Thyroid gland (tissue), 4 donors: ENCODE data around the gene TMEM9B. TPM values are rescaled to one million over a fixed set of nuclear protein-coding genes. Genes with fewer than 3 reads are reported as not detected.

Experiments used
- DNase-seq, 2 donors: peaks; one replicate each; pipeline ENCODE4 v3.0.0-alpha.2; 2019
- H3K27ac ChIP-seq, 3 donors: fragments of 200-600 bp; sonication (generic); 1 replicate in 2 of 3; 2 replicates in 1 of 3; pipeline ENCODE4 v1.5.1; 2016 to 2019; ENCODE audit warnings: mild to moderate bottlenecking in 1 of 3, moderate library complexity in 1 of 3
- H3K27me3 ChIP-seq: fragments of 200-600 bp; sonication (generic); one replicate; pipeline ENCODE4 v1.5.1; 2019
- H3K36me3 ChIP-seq, 2 donors: fragments of 200-600 bp; sonication (generic); one replicate each; pipeline ENCODE4 v1.5.1; 2016 to 2019
- H3K4me1 ChIP-seq, 2 donors: fragments of 200-600 bp; sonication (generic); one replicate each; pipeline ENCODE4 v1.5.1; 2017 to 2019
- H3K4me3 ChIP-seq, 3 donors: fragments of 200-600 bp; sonication (generic); replicated peaks in 1 of 3; 1 replicate in 2 of 3; 2 replicates in 1 of 3; pipeline ENCODE4 v1.5.1; 2016; ENCODE audit warnings: mild to moderate bottlenecking in 1 of 3
- H3K9me3 ChIP-seq: fragments of 200-600 bp; sonication (generic); one replicate; pipeline ENCODE4 v1.5.1; 2017
- CTCF ChIP-seq, 6 experiments: fragments of 200-600 bp in 3 of 6; fragments of 450-650 bp in 3 of 6; sonication (generic) in 3 of 6; IDR thresholded peaks; one replicate each; pipeline ENCODE4 v1.5.1; 2016 to 2019; ENCODE audit warnings: antibody characterized with exemption in 6 of 6, mild to moderate bottlenecking in 2 of 6, inconsistent platforms in 1 of 6, moderate library complexity in 1 of 6
- POLR2A ChIP-seq, 2 donors: fragments of 450-650 bp; IDR thresholded peaks; one replicate each; pipeline ENCODE4 v1.6.1; 2017; ENCODE audit warnings: antibody characterized with exemption in 2 of 2, mild to moderate bottlenecking in 2 of 2, moderate library complexity in 1 of 2
- WGBS, 2 donors: methylation state at CpG; one replicate each; pipeline ENCODE4 v1.1.5; 2017; 5-methylcytosine and 5-hydroxymethylcytosine counted together
- intact Hi-C: fragments of 100-400 bp; cut with DNase I; formaldehyde crosslinking; loops from one replicate; pipeline ENCODE4 v1.15.1; 2023
- total RNA-seq, 4 donors: library from RNA; depleted of rRNA; stranded (reverse); fragments of >200 nt; gene quantifications; one replicate each; pipeline ENCODE4 v1.2.3, GENCODE V29; 2016

Gene TMEM9B
- total RNA-seq, 4 donors from 2014 or later, result 73.3 to 158 (median 114) TPM

- intact Hi-C loops, result no loop called here
- Histone ChIP-seq H3K27me3 (no peaks in the 10 kb centered on the region), H3K36me3 (no peaks in the 10 kb centered on the region), H3K27ac (no peak overlapping the region), H3K9me3 (no peaks in the 10 kb centered on the region), H3K4me3 (no peak overlapping the region), H3K4me1 (no peaks in the 10 kb centered on the region)
- 73 to 74% methylated on average over 3 of the region's 3 CpGs for WGBS, 2 donors
- no peak for TF ChIP-seq CTCF (IDR thresholded peaks at IDR 0.05)
- no peak for TF ChIP-seq POLR2A (IDR thresholded peaks at IDR 0.05)
- no peak for DNase-seq
Measured at GRCh38 chr11:8973121-8973520, 8.9 kb upstream of the TMEM9B start.

GRCh38 chr11:8971924-8972316 lies 7.7 kb upstream of the TMEM9B start:
- H3K36me3 ChIP-seq, result no peaks in the 10 kb centered on the region
- no peaks in the 10 kb centered on the region for H3K9me3 ChIP-seq
- no peak overlapping the region for H3K4me3 ChIP-seq
- TF ChIP-seq POLR2A (IDR thresholded peaks at IDR 0.05) (no peak), CTCF (IDR thresholded peaks at IDR 0.05) (no peak)
- WGBS, 2 donors, result 74 to 84% methylated on average over 1 of the region's 1 CpG
- no peak overlapping the region for H3K27ac ChIP-seq
- no peaks in the 10 kb centered on the region for H3K4me1 ChIP-seq
- H3K27me3 ChIP-seq, result no peaks in the 10 kb centered on the region
- DNase-seq, result no peak
- intact Hi-C loops, result no loop called here

- H3K4me1 ChIP-seq, result no peaks in the 10 kb centered on the region
- no peak for TF ChIP-seq POLR2A (IDR thresholded peaks at IDR 0.05)
- no peak for TF ChIP-seq CTCF (IDR thresholded peaks at IDR 0.05)
- H3K9me3 ChIP-seq, result no peaks in the 10 kb centered on the region
- H3K27me3 ChIP-seq, result no peaks in the 10 kb centered on the region
- H3K4me3 ChIP-seq, result no peak overlapping the region
- no peak overlapping the region for H3K27ac ChIP-seq
- no peaks in the 10 kb centered on the region for H3K36me3 ChIP-seq
- intact Hi-C loops, result no loop called here
- no peak for DNase-seq
- WGBS, 2 donors, result 87 to 94% methylated on average over 2 of the region's 2 CpGs
Measured at GRCh38 chr11:8971196-8971923, 7.1 kb upstream of the TMEM9B start.

GRCh38 chr11:8967184-8967583 lies 2.9 kb upstream of the TMEM9B start:
- no peak for DNase-seq
- 85 to 90% methylated on average over 8 of the region's 8 CpGs for WGBS, 2 donors
- TF ChIP-seq CTCF (IDR thresholded peaks at IDR 0.05) (no peak), POLR2A (IDR thresholded peaks at IDR 0.05) (no peak)

GRCh38 chr11:8963569-8964323 lies 496 bp downstream of the TMEM9B start:
- H3K27ac ChIP-seq, result peak overlapping the region; percentile 88 to 92 (median 90)
- H3K9me3 ChIP-seq, result no peaks in the 10 kb centered on the region
- peak; percentile 88 to 91 for DNase-seq
- no peaks in the 10 kb centered on the region for H3K27me3 ChIP-seq
- H3K36me3 ChIP-seq, result no peaks in the 10 kb centered on the region
- peaks cover 27 to 35% of the 10 kb centered on the region in 2 donors for H3K4me1 ChIP-seq
- intact Hi-C loops, result loop anchor here (10.0 kb wide), 1 partner anchor 289 kb away; no protein-coding TSS in a partner anchor
- H3K4me3 ChIP-seq, result peak overlapping the region; percentile 24 to 78 (median 63)
- no peak for TF ChIP-seq CTCF (IDR thresholded peaks at IDR 0.05)
- no peak for TF ChIP-seq POLR2A (IDR thresholded peaks at IDR 0.05)
- WGBS, 2 donors, result 3 to 7% methylated on average over 21 to 34 of the region's 39 CpGs

More at GRCh38 chr11:8967184-8967583, 2.9 kb upstream of the TMEM9B start:
- intact Hi-C loops, result loop anchor here (10.0 kb wide), 1 partner anchor 292 kb away; no protein-coding TSS in a partner anchor
- Histone ChIP-seq H3K4me1 (peaks cover 12 to 19% of the 10 kb centered on the region in 2 donors), H3K27ac (no peak overlapping the region), H3K4me3 (no peak overlapping the region), H3K27me3 (no peaks in the 10 kb centered on the region), H3K9me3 (no peaks in the 10 kb centered on the region), H3K36me3 (no peaks in the 10 kb centered on the region)
